ENCODE results near the gene SOD1.

DNA sequence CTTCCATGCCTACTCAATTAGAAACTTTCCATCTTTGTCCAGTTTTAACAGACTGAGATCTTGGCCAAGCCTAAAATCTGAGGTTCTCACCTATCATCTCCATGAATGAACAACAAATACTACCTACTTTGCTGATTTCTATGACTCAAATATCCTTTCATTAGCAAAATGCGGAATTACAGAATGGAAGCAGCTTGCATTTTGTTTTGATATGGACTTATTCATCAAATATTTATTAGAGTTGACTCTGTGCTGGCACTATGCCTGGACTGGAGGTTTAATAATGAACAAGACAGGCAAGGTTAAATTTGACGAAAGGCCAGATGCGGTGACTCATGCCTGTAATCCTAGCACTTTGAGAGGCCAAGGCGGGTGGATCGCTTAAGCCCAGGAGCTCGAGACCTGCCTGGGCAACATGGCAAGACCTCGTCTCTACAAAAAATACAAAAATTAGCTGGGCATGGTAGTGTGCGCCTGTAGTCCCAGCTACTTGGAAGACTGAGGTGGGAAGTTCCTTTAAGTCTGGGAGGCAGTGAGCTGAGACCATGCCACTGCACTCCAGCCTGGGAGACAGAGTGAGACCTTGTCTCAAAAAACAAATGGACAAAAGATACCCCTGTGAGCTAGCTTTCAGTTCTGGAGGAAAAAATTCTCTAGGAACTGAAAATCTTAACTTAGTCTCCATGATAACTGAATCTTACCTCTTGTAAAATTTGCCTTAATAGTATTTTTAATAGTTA lies 29.4 kb upstream of the SOD1 start:
- TF ChIP-seq, protein P1, sequence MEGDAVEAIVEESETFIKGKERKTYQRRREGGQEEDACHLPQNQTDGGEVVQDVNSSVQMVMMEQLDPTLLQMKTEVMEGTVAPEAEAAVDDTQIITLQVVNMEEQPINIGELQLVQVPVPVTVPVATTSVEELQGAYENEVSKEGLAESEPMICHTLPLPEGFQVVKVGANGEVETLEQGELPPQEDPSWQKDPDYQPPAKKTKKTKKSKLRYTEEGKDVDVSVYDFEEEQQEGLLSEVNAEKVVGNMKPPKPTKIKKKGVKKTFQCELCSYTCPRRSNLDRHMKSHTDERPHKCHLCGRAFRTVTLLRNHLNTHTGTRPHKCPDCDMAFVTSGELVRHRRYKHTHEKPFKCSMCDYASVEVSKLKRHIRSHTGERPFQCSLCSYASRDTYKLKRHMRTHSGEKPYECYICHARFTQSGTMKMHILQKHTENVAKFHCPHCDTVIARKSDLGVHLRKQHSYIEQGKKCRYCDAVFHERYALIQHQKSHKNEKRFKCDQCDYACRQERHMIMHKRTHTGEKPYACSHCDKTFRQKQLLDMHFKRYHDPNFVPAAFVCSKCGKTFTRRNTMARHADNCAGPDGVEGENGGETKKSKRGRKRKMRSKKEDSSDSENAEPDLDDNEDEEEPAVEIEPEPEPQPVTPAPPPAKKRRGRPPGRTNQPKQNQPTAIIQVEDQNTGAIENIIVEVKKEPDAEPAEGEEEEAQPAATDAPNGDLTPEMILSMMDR (IDR thresholded peaks at IDR 0.05): no peak
- TF ChIP-seq POLR2AphosphoS5 (IDR thresholded peaks at IDR 0.05) (peak; percentile 86), POLR2A (IDR thresholded peaks at IDR 0.05) (no peak)

All from prostate gland (tissue), 2 donors.